MCF 10A (cell line): ENCODE data around the gene NUTM1. TPM values are rescaled to one million over a fixed set of nuclear protein-coding genes. Genes with fewer than 3 reads are reported as not detected.
"Not testable (repeated sequence)": the region's sequence is repeated elsewhere in the genome, so short reads cannot be mapped to it uniquely, and the experiment has no call there.

Experiments used
- BruUV-seq: library from RNA; stranded (reverse); fragments of 400-500 nt; replicated peaks from 2 replicates; lab custom pipeline; 2021; lab: Mats Ljungman, UMichigan
- CTCF ChIA-PET: fragments of 300-600 bp; sonication (Branson Sonifier 250); formaldehyde crosslinking; extraction: SDS; loops from one replicate; lab custom pipeline; 2021; ENCODE audit warnings: antibody characterized with exemption, inconsistent platforms; lab: Yijun Ruan, JAX
- POLR2A ChIA-PET: fragments of 300-600, 350-650 bp; sonication (Branson Sonifier 250); formaldehyde crosslinking; extraction: SDS; loops from one replicate; lab custom pipeline; 2020; ENCODE audit warnings: antibody characterized with exemption, inconsistent platforms; lab: Yijun Ruan, JAX
- DNase-seq: peaks from one replicate; pipeline ENCODE4 v3.0.0-alpha.2; 2018; ENCODE audit not compliant: unreplicated experiment
- H3K27ac Mint-ChIP-seq: one replicate; pipeline ENCODE4 v1.8.0; 2022; ENCODE audit warnings: mild to moderate bottlenecking, low read depth, mixed read lengths; ENCODE audit not compliant: unreplicated experiment
- H3K27me3 Mint-ChIP-seq: one replicate; pipeline ENCODE4 v1.8.0; 2022; ENCODE audit warnings: mixed read lengths; ENCODE audit not compliant: insufficient read depth, unreplicated experiment
- H3K36me3 Mint-ChIP-seq: one replicate; pipeline ENCODE4 v1.8.0; 2022; ENCODE audit warnings: mild to moderate bottlenecking, moderate library complexity, mixed read lengths; ENCODE audit not compliant: insufficient read depth, unreplicated experiment
- H3K4me1 Mint-ChIP-seq: one replicate; pipeline ENCODE4 v1.8.0; 2022; ENCODE audit warnings: mixed read lengths; ENCODE audit not compliant: insufficient read depth, unreplicated experiment
- H3K4me3 Mint-ChIP-seq: one replicate; pipeline ENCODE4 v1.8.0; 2022; ENCODE audit warnings: mild to moderate bottlenecking, moderate library complexity, mixed read lengths; ENCODE audit not compliant: unreplicated experiment
- H3K9me3 Mint-ChIP-seq: one replicate; pipeline ENCODE4 v1.8.0; 2022; ENCODE audit warnings: mixed read lengths; ENCODE audit not compliant: unreplicated experiment
- intact Hi-C: fragments of 100-400 bp; cut with micrococcal nuclease; formaldehyde crosslinking; loops from 2 replicates; pipeline ENCODE4 v1.14.1; 2022
- microRNA-seq: library from miRNA; unstranded; fragments of <30 nt; microRNA quantifications from one replicate; pipeline ENCODE4 v1.2.0, GENCODE V29; 2022
- total RNA-seq: library from RNA; stranded (reverse); gene quantifications from 2 replicates; pipeline ENCODE4 v1.2.3, GENCODE V29; 2022

The NUTM1 gene
- total RNA-seq, 1 experiment from 2014 or later: not detected

GRCh38 chr15:34397637-34398259 is 54.6 kb downstream of the NUTM1 start:
- H3K27ac Mint-ChIP-seq, POLR2A ChIA-PET, H3K9me3 Mint-ChIP-seq, H3K36me3 Mint-ChIP-seq, BruUV-seq, H3K4me3 Mint-ChIP-seq, H3K27me3 Mint-ChIP-seq, CTCF ChIA-PET, H3K4me1 Mint-ChIP-seq, DNase-seq, intact Hi-C loops: not testable (repeated sequence)

- DNase-seq, H3K36me3 Mint-ChIP-seq, H3K27ac Mint-ChIP-seq, intact Hi-C loops, H3K9me3 Mint-ChIP-seq, CTCF ChIA-PET, POLR2A ChIA-PET, H3K4me1 Mint-ChIP-seq, H3K27me3 Mint-ChIP-seq, H3K4me3 Mint-ChIP-seq: not testable (repeated sequence)
- TSS peak; percentile 32 for BruUV-seq
Measured at GRCh38 chr15:34403160-34403598, 60.1 kb downstream of the NUTM1 start.

- H3K27me3 Mint-ChIP-seq, H3K9me3 Mint-ChIP-seq, POLR2A ChIA-PET, BruUV-seq, CTCF ChIA-PET, H3K4me3 Mint-ChIP-seq, H3K27ac Mint-ChIP-seq, DNase-seq, H3K4me1 Mint-ChIP-seq, H3K36me3 Mint-ChIP-seq, intact Hi-C loops: not testable (repeated sequence)
Measured at GRCh38 chr15:34403899-34404298, 60.8 kb downstream of the NUTM1 start.

Small RNA genes lying within 50 kb of the gene (microRNA-seq; reads per million reads assigned to microRNA genes)
- not detected for gene MIR1233-1

Other genes starting within 250 kb of the NUTM1 start
- gene EMC7, start 241.5 kb upstream of the NUTM1 start, total RNA-seq: 98.2 and 134 TPM in 2 replicates
- gene PGBD4, start 241.2 kb upstream of the NUTM1 start, total RNA-seq: 2.4 and 2.6 TPM in 2 replicates
- 38.2 and 47.6 TPM in 2 replicates for gene KATNBL1, start 133.2 kb upstream of the NUTM1 start, total RNA-seq
- gene EMC4, start 118.3 kb upstream of the NUTM1 start, total RNA-seq: 115 and 119 TPM in 2 replicates
- 11.7 and 15.3 TPM in 2 replicates for gene SLC12A6, start 5.5 kb upstream of the NUTM1 start, total RNA-seq
- gene NOP10, start 179 bp upstream of the NUTM1 start, total RNA-seq: 168 and 187 TPM in 2 replicates
- 17.0 and 17.4 TPM in 2 replicates for gene LPCAT4, start 23.9 kb downstream of the NUTM1 start, total RNA-seq
- 173 and 192 TPM in 2 replicates for gene GOLGA8A, start 94.5 kb downstream of the NUTM1 start, total RNA-seq
- gene GOLGA8B, start 240.3 kb downstream of the NUTM1 start, total RNA-seq: 176 and 233 TPM in 2 replicates